Measurements from ENCODE around the gene CPT1A.

GRCh38 chr11:68776442-68777235, 65.1 kb downstream of the CPT1A start:
- no peak for TF ChIP-seq CTCF (IDR thresholded peaks at IDR 0.05)
- no peak for TF ChIP-seq EP300 (IDR thresholded peaks at IDR 0.05)
